Non-pigmented ciliary epithelial cell (primary cell): Measurements from ENCODE around the gene CDC123.
"Not testable (repeated sequence)": the region's sequence is repeated elsewhere in the genome, so short reads cannot be mapped to it uniquely, and the experiment has no call there.

Experiments
- DNase-seq: peaks from one replicate; pipeline ENCODE4 v3.0.0-alpha.2; 2010; ENCODE audit warnings: low read depth

CDC123 gene

DNA sequence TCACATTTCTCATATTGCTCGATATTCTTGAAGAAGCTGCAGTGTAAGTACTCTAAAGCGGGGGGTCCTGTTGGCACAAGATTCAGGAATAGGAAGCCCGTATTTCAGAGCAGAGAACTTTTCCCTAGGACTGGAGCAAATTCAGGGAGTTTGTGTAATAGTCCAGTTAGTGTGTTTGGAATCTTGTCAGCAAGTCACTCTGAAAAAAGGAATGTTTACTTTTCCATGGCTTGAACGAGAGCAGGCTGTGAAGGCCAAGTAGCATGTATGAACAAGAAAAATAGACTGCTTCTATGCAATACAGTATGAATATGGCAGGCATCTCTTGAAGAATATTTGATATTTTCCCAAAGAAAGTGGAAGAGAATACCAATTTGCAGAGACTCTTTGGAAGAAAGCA lies 39.8 kb downstream of the CDC123 start:
- DNase-seq = no peak

GRCh38 chr10:12237265-12238220 lies 41.6 kb downstream of the CDC123 start:
- DNase-seq = no peak

DNA sequence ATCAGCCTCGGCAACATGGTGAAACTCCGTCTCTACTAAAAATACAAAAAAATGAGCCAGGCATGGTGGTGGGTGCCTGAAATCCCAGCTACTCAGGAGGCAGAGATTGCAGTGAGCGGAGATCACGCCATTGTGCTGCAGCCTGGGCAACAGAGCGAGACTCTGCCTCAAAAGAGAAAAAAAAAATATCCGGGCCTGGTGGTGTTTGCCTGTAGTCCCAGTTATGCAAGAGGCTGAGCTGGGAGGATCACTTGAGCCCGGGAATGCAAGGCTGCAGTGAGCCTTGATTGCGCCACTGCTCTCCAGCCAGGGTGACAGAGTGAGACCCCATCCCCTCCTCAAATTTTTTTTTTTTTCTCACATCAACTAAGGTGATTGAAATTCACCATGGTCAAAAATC lies 42.8 kb downstream of the CDC123 start:
- no peak for DNase-seq

GRCh38 chr10:12241810-12242529 lies 46.0 kb downstream of the CDC123 start:
- DNase-seq = peak; percentile 6

GRCh38 chr10:12243864-12244620 lies 48.1 kb downstream of the CDC123 start:
- DNase-seq = no peak

GRCh38 chr10:12250181-12250580 lies 54.2 kb downstream of the CDC123 start:
- DNase-seq = no peak

DNA sequence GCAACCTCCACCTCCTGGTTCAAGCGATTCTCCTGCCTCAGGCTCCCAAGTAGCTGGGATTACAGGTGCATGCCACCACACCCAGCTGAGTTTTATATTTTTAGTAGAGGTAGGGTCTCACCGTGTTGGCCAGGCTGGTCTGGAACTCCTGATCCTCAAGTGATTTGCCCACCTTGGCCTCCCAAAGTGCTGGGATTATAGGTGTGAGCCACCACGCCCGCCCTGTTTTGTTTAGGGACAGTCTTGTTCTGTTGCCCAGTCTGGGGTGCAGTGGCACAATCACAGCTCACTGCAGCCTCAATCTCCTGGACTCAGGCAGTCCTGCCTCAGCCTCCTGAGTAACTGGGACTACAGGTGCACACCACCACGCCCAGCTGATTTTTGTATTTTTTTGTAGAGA lies 54.7 kb downstream of the CDC123 start:
- DNase-seq = not testable (repeated sequence)

- DNase-seq = no peak
Observed at GRCh38 chr10:12251581-12251980, 55.6 kb downstream of the CDC123 start.

DNA sequence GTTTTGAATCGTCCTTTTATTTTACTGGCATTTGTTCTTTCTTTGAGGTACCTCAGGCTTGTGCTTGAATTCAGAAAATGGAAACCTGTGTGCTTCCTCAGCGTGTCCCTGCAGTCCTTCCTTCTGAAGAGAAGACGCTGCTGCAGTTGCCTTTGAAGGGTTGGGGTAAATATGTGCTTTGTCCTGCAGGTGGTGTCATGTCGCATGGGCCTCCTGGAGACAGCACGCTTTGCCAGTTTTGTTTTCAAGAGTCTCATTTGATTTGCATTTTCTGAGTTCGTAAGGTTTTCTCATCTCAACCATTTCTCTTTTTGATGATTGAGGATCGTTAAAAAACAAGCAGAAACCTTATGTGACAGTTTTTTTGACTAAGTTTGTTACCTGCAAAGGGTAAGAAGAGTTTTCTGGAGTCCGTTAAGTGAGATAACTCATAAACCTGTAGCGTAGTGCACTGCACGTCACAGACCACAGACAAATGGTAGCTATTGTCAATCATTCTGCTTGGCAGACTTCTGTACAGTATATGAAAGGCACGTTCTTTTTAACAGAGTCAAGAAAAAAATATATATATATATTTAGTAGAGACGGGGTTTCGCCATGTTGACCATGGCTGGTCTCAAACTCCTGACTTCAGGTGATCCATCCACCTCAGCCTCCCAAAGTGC lies 57.0 kb downstream of the CDC123 start:
- DNase-seq = no peak

- DNase-seq = no peak
Observed at GRCh38 chr10:12255048-12255447, 59.1 kb downstream of the CDC123 start.

GRCh38 chr10:12259988-12260387 lies 64.0 kb downstream of the CDC123 start:
- no peak for DNase-seq

- no peak for DNase-seq
Observed at GRCh38 chr10:12262278-12262981, 66.4 kb downstream of the CDC123 start.

DNA sequence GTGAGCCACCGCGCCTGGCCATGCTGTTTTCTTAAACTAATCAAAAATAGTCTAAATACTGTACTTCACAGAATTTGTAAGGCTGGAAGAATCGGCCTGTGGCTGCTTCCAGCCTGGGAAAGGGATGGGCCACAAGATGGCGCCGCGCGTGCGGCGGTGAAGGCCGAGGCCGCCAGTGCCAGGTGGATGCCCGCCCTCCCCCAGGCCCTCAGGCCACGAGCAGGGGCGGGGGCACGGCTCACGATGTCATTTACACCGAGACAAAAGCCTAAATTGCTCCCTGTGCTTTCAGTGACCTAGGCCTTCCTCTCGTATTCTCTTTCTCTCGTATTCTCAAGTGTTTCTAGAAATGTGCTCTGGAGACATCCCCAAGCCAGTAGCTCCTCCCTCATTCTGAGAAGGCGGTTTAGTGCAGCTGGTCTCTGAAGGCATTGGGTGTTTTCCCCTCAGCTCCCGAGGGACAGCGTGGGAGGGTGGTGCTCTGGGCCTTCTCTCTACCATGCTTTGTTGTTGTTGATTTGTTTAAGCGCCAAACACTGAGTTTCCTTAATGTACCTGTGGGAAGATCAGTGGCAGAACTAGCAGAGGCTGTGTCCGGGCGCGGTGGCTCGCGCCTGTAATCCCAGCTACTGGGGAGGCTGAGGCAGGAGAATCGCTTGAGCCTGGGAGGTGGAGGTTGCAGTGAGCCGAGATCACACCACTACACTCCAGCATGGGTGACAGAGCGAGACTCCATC lies 68.4 kb downstream of the CDC123 start:
- DNase-seq = peak; percentile 11

- DNase-seq = no peak
Observed at GRCh38 chr10:12269056-12269455, 73.1 kb downstream of the CDC123 start.

- no peak for DNase-seq
Observed at GRCh38 chr10:12271210-12271540, 75.2 kb downstream of the CDC123 start.

- DNase-seq = not testable (repeated sequence)
Observed at GRCh38 chr10:12277862-12278261, 81.9 kb downstream of the CDC123 start.

DNA sequence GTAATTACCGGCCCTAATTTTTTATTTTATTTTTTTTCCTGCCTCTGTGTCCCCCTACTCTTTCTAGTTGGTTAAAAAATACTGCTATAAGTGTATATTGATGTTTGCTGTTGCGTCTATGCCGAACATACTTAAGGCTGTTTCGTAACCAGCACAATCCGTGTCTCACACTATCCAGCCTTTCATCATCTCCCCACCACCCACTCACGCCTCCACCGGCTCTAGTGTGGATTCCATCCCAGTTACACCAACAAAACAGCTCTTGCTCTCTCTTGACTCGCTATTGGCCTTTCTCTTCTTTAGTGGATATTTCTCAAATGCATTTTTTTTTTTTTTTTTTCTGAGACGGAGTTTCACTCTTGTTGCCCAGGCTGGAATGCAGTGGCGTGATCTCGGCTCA lies 83.3 kb downstream of the CDC123 start:
- peak; percentile 22 for DNase-seq

DNA sequence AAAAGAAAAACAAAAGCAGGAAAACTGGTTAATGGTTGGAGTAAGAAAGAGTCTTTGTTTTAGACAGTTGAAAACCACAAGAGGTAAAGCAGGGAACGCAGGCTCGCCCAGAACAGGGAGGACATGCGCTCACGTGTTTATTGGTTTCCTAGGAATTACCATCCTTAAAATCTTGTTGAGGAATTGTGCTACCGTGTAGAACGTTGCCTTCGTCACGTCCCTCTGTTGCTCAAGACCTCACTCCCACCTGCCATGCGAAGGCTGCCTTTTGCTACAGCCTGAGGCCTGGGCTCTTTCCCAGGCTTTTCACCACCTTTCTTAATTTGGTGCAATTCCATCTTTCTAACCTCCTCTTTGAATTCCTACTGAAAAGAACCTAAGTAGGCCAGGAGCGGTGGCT lies 91.8 kb downstream of the CDC123 start:
- no peak for DNase-seq

- not testable (repeated sequence) for DNase-seq
Observed at GRCh38 chr10:12297784-12298183, 101.8 kb downstream of the CDC123 start.

DNA sequence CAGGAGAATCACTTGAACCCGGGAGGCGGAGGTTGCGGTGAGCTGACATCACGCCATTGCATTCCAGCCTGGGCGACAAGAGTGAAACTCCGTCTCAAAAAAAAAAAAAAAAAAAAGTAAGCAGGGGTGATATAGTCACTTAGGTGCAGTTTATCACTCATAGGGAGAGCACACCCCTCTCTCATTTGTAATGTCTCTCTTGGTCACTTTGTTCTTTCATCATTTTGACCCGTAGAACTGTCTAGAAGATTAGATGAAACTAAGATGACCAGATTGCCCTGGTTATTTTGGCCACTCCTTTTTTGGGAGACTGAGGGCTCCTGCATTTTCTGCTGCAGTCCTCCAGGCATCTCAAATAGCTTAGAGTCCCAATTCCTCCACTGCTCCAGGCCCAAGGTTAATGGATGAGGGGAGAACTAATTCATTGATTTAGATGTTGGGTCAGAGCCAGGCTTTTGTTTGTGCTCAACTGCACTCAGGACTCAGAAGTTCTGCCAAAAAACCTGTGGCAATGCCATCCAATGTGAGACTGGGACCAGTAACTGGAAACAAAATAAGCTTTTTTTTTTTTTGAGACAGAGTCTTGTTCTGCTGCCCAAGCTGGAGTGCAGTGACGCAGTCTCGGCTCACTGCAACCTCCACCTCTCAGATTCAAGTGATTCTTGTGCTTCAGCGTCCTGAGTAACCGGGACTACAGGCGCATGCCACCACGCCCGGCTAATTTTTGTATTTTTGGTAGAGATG lies 103.4 kb downstream of the CDC123 start:
- no peak for DNase-seq
